ENCODE data around the gene CDKN2D. TPM values are rescaled to one million over a fixed set of nuclear protein-coding genes. Genes with fewer than 3 reads are reported as not detected.

CDKN2D gene
- total RNA-seq, 2 experiments from 2014 or later = 83.3 to 84.0 TPM

DNA sequence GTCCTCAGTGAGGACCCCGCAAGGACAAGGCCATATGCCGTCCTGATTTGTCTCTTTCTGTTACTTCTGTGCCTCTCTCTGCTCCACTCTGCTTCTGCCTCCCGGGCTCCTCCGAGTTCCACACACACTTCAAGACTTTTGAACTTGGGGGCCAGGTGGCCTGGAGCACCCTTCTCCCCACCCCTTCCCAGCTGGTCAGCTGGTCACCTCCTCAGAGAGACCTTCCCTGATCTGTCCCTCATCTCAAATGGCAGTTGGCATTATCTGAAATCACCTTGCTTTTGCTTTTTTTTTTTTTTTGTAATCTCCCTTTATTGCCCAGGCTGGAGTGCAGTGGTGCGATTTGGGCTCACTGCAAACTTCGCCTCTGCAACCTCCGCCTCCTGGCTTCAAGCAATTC lies 49.4 kb downstream of the CDKN2D start:
- peaks cover 24% of the 10 kb centered on the region for H3K4me1 Mint-ChIP-seq (ENCODE audit: low read depth)
- no peak overlapping the region for H3K4me3 Mint-ChIP-seq
- Histone ChIP-seq H3K4me1 (ENCODE audit: insufficient read depth, low read length) (peaks cover 38% of the 10 kb centered on the region), H3K9me3 (ENCODE audit: control insufficient read depth in 1 of 2, insufficient read depth in 1 of 2, low read length in 2 of 2) (peaks cover 0 to 22% of the 10 kb centered on the region in 2 experiments), H3K36me3 (ENCODE audit: insufficient read depth, low read length) (no peaks in the 10 kb centered on the region), H3K27me3 (ENCODE audit: control insufficient read depth in 1 of 2, insufficient read depth in 2 of 2, low read length in 2 of 2) (peaks cover 45 to 47% of the 10 kb centered on the region in 2 experiments), H3K27ac (ENCODE audit: low read depth in 1 of 2, low read length in 2 of 2) (no peak overlapping the region), H3K4me3 (ENCODE audit: low read length) (no peak overlapping the region)
- ChIA-PET POLR2A (no interaction called here), CTCF (interaction anchor here (0.7 kb wide), 1 partner anchor 11 kb away, joined by 3 read pairs; no protein-coding TSS in a partner anchor)
- peaks cover 49% of the 10 kb centered on the region for H3K27me3 Mint-ChIP-seq
- DNase-seq = no peak
- no peak overlapping the region for H3K27ac Mint-ChIP-seq
- no peak for ATAC-seq (ENCODE audit: poor library complexity)
- no peaks in the 10 kb centered on the region for H3K36me3 Mint-ChIP-seq (ENCODE audit: low read depth)
- no peaks in the 10 kb centered on the region for H3K9me3 Mint-ChIP-seq
- intact Hi-C loops (cut with DNase I, micrococcal nuclease) = no loop called here
- TF ChIP-seq, protein P1, sequence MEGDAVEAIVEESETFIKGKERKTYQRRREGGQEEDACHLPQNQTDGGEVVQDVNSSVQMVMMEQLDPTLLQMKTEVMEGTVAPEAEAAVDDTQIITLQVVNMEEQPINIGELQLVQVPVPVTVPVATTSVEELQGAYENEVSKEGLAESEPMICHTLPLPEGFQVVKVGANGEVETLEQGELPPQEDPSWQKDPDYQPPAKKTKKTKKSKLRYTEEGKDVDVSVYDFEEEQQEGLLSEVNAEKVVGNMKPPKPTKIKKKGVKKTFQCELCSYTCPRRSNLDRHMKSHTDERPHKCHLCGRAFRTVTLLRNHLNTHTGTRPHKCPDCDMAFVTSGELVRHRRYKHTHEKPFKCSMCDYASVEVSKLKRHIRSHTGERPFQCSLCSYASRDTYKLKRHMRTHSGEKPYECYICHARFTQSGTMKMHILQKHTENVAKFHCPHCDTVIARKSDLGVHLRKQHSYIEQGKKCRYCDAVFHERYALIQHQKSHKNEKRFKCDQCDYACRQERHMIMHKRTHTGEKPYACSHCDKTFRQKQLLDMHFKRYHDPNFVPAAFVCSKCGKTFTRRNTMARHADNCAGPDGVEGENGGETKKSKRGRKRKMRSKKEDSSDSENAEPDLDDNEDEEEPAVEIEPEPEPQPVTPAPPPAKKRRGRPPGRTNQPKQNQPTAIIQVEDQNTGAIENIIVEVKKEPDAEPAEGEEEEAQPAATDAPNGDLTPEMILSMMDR (IDR thresholded peaks at IDR 0.05) = no peak

DNA sequence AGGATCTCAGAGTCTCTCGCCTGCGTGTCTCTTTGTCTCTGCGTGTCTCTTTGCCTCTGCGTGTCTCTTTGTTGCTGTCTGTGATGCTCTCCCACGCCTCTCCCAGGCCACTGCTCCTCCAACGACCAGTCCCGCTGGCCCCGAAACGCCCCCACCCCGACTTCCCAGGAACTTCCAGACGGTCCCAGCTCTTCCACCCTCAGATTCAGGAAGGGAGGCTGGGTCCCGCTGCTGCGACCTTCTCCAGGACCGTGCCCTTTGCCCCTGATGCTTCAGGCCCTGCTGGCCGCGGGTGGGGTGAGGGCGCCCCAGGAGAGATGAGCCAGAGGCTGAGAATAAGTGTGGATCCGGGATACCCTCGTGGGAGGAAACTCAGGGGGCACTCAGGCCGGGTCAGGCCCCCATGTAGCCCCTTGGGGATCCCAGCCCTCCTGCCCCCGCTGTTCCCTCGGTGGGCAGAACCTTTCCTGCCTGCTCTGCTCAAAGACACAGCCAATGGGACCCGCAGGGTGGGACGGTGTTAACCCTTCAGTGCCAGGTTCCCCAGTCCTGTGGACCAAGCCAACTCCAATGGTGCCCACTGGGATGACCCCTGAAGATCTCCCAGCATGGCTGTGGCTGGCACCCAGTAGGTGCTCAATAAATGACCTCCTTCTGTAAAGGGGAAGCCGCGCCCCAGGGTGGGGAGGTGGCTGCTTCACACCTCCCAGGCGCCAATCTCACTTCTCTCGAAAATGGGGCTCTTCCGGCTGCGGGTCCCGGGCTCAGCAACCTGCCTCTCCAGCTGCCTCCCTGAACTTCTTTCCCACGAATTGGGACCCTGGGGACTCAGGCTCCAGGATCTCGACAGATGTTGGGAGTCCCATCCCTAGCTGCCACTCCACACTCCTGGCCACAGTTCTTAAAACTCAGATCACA lies 50.1 kb downstream of the CDKN2D start:
- Mint-ChIP-seq H3K9me3 (no peaks in the 10 kb centered on the region), H3K4me1 (ENCODE audit: low read depth) (peaks cover 24% of the 10 kb centered on the region), H3K36me3 (ENCODE audit: low read depth) (no peaks in the 10 kb centered on the region), H3K27me3 (peaks cover 55% of the 10 kb centered on the region), H3K27ac (no peak overlapping the region), H3K4me3 (peak overlapping the region; percentile 71)
- CTCF ChIA-PET = no interaction called here
- DNase-seq = peak in 3 of 14 experiments; percentile 46 to 67 (median 47)
- POLR2A ChIA-PET = no interaction called here
- intact Hi-C loops (cut with DNase I, micrococcal nuclease) = no loop called here
- Histone ChIP-seq H3K27me3 (ENCODE audit: control insufficient read depth in 1 of 2, insufficient read depth in 2 of 2, low read length in 2 of 2) (peaks cover 48% of the 10 kb centered on the region in 2 experiments), H3K4me3 (ENCODE audit: low read length) (peak overlapping the region; percentile 49), H3K9me3 (ENCODE audit: control insufficient read depth in 1 of 2, insufficient read depth in 1 of 2, low read length in 2 of 2) (peaks cover 0 to 22% of the 10 kb centered on the region in 2 experiments), H3K27ac (ENCODE audit: low read depth in 1 of 2, low read length in 2 of 2) (no peak overlapping the region), H3K36me3 (ENCODE audit: insufficient read depth, low read length) (no peaks in the 10 kb centered on the region), H3K4me1 (ENCODE audit: insufficient read depth, low read length) (peaks cover 41% of the 10 kb centered on the region)
- TF ChIP-seq, protein P1 (IDR thresholded peaks at IDR 0.05) = no peak
- no peak for ATAC-seq (ENCODE audit: poor library complexity)

GRCh38 chr19:10517760-10518443 lies 50.9 kb downstream of the CDKN2D start:
- CTCF ChIA-PET = no interaction called here
- peaks cover 63% of the 10 kb centered on the region for H3K27me3 Mint-ChIP-seq
- ATAC-seq (ENCODE audit: poor library complexity) (peak; percentile 52), DNase-seq (peak in 4 of 14 experiments; percentile 34 to 66 (median 48))
- TF ChIP-seq, protein P1 (IDR thresholded peaks at IDR 0.05) = no peak
- Histone ChIP-seq H3K36me3 (ENCODE audit: insufficient read depth, low read length) (no peaks in the 10 kb centered on the region), H3K27me3 (ENCODE audit: control insufficient read depth in 1 of 2, insufficient read depth in 2 of 2, low read length in 2 of 2) (peaks cover 54 to 56% of the 10 kb centered on the region in 2 experiments), H3K27ac (ENCODE audit: low read depth in 1 of 2, low read length in 2 of 2) (no peak overlapping the region), H3K4me3 (ENCODE audit: low read length) (peak overlapping the region; percentile 49), H3K9me3 (ENCODE audit: control insufficient read depth in 1 of 2, insufficient read depth in 1 of 2, low read length in 2 of 2) (peaks cover 0 to 22% of the 10 kb centered on the region in 2 experiments), H3K4me1 (ENCODE audit: insufficient read depth, low read length) (peaks cover 38% of the 10 kb centered on the region)
- peak overlapping the region; percentile 71 for H3K4me3 Mint-ChIP-seq
- no peak overlapping the region for H3K27ac Mint-ChIP-seq
- intact Hi-C loops (cut with DNase I, micrococcal nuclease) = no loop called here
- H3K36me3 Mint-ChIP-seq (ENCODE audit: low read depth) = no peaks in the 10 kb centered on the region
- H3K4me1 Mint-ChIP-seq (ENCODE audit: low read depth) = peaks cover 31% of the 10 kb centered on the region
- H3K9me3 Mint-ChIP-seq = no peaks in the 10 kb centered on the region
- POLR2A ChIA-PET = no interaction called here
